NCI-H1436 treated with DMSO at 0.1 percent for 48 hours (cell line): ENCODE measurements around the gene MYMX.

Source experiments
- DNase-seq: peaks from one replicate; lab custom pipeline; 2025; lab: John Stamatoyannopoulos, UW

The MYMX gene

GRCh38 chr6:44232676-44233566 lies 16.2 kb downstream of the MYMX start:
- DNase-seq, result no peak

- DNase-seq, result no peak
Observed at GRCh38 chr6:44233567-44234100, 16.9 kb downstream of the MYMX start.

GRCh38 chr6:44234101-44235025 lies 17.6 kb downstream of the MYMX start:
- DNase-seq, result no peak

GRCh38 chr6:44235269-44235668 lies 18.5 kb downstream of the MYMX start:
- no peak for DNase-seq

GRCh38 chr6:44235891-44236516 lies 19.3 kb downstream of the MYMX start:
- DNase-seq, result no peak

- DNase-seq, result peak; percentile 67
Observed at GRCh38 chr6:44237021-44237812, 20.5 kb downstream of the MYMX start.

GRCh38 chr6:44237813-44238433 lies 21.2 kb downstream of the MYMX start:
- no peak for DNase-seq

GRCh38 chr6:44238687-44239350 lies 22.1 kb downstream of the MYMX start:
- no peak for DNase-seq

GRCh38 chr6:44243345-44243744 lies 26.6 kb downstream of the MYMX start:
- DNase-seq, result no peak

GRCh38 chr6:44245391-44245911 lies 28.7 kb downstream of the MYMX start:
- no peak for DNase-seq

- DNase-seq, result no peak
Observed at GRCh38 chr6:44245912-44246662, 29.4 kb downstream of the MYMX start.

GRCh38 chr6:44246663-44247337 lies 30.1 kb downstream of the MYMX start, which contains the start of gene HSP90AB1:
Gene HSP90AB1 (plus strand): TSS chr6:44247101. CDS start chr6:44248630, 1,529 bp downstream.
- DNase-seq, result peak; percentile 84

- no peak for DNase-seq
Observed at GRCh38 chr6:44247338-44248302, 30.9 kb downstream of the MYMX start.

GRCh38 chr6:44248579-44248978 lies 31.9 kb downstream of the MYMX start:
- DNase-seq, result no peak

GRCh38 chr6:44249082-44249748 lies 32.5 kb downstream of the MYMX start:
- DNase-seq, result no peak

- no peak for DNase-seq
Observed at GRCh38 chr6:44250067-44250717, 33.5 kb downstream of the MYMX start.
